Tibial nerve (tissue), 4 donors: Measurements from ENCODE around the gene ELOA2.

Source experiments
- EP300 ChIP-seq, 2 donors: sonication (generic); formaldehyde crosslinking; IDR thresholded peaks; one replicate each; pipeline ENCODE4 v1.6.1; 2017; ENCODE audit warnings: antibody characterized with exemption in 2 of 2, mild to moderate bottlenecking in 1 of 2
- POLR2A ChIP-seq, 2 donors: fragments of 450-650 bp; IDR thresholded peaks; one replicate each; pipeline ENCODE4 v1.6.1; 2017; ENCODE audit warnings: antibody characterized with exemption in 2 of 2, mild to moderate bottlenecking in 2 of 2, moderate library complexity in 2 of 2
- TF ChIP-seq, protein P1 (sequence below), 5 experiments: fragments of 200-600 bp in 3 of 5; fragments of 450-650 bp in 2 of 5; sonication (generic) in 3 of 5; IDR thresholded peaks; one replicate each; pipeline ENCODE4 v1.5.1; 2016 to 2019; ENCODE audit warnings: antibody characterized with exemption in 5 of 5, mild to moderate bottlenecking in 3 of 5, moderate library complexity in 2 of 5

DNA sequence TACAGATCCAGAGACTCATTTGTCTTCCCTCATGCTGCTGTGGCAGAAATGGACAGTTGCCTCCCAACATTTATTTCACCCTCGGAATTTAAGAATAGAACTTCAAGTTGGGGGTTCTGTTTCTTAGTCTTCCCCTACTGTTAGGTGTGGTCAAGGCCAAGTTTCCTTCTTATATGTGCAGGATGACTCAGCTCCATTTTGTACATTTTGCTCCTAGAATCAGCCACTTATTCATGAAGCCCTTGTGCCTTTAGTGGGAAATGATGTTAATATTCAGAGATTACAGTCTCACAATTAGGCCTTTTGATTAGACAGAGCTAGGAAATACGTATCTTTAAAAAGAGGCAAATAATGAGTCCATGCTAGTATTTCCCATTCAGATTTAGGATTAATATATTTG, 46.2 kb upstream of the ELOA2 start:
- TF ChIP-seq, protein P1, sequence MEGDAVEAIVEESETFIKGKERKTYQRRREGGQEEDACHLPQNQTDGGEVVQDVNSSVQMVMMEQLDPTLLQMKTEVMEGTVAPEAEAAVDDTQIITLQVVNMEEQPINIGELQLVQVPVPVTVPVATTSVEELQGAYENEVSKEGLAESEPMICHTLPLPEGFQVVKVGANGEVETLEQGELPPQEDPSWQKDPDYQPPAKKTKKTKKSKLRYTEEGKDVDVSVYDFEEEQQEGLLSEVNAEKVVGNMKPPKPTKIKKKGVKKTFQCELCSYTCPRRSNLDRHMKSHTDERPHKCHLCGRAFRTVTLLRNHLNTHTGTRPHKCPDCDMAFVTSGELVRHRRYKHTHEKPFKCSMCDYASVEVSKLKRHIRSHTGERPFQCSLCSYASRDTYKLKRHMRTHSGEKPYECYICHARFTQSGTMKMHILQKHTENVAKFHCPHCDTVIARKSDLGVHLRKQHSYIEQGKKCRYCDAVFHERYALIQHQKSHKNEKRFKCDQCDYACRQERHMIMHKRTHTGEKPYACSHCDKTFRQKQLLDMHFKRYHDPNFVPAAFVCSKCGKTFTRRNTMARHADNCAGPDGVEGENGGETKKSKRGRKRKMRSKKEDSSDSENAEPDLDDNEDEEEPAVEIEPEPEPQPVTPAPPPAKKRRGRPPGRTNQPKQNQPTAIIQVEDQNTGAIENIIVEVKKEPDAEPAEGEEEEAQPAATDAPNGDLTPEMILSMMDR (IDR thresholded peaks at IDR 0.05), result no peak
- TF ChIP-seq EP300 (IDR thresholded peaks at IDR 0.05) (no peak), POLR2A (IDR thresholded peaks at IDR 0.05) (no peak)
